Lower lobe of right lung (tissue), 2 donors: Measurements from ENCODE around the gene DOCK1. TPM values are rescaled to one million over a fixed set of nuclear protein-coding genes. Genes with fewer than 3 reads are reported as not detected.

ENCODE experiments used
- ATAC-seq, 2 donors: fragments of 200-7000 bp; cut with Tn5 transposase; one replicate each; pipeline ENCODE4 v1.9.1; 2020 to 2022; ENCODE audit warnings: mild to moderate bottlenecking in 2 of 2, moderate library complexity in 2 of 2
- DNase-seq: peaks from one replicate; pipeline ENCODE4 v3.0.0-alpha.2; 2020
- H3K27ac ChIP-seq: fragments of 200-600 bp; one replicate; pipeline ENCODE4 v1.8.0; 2022
- H3K27me3 ChIP-seq: fragments of 200-600 bp; one replicate; pipeline ENCODE4 v1.8.0; 2022; ENCODE audit warnings: low read depth
- H3K36me3 ChIP-seq: fragments of 200-600 bp; one replicate; pipeline ENCODE4 v1.8.0; 2022; ENCODE audit warnings: mild to moderate bottlenecking
- H3K4me1 ChIP-seq: fragments of 200-600 bp; one replicate; pipeline ENCODE4 v1.8.0; 2022
- H3K4me3 ChIP-seq: fragments of 200-600 bp; one replicate; pipeline ENCODE4 v1.8.0; 2022; ENCODE audit warnings: mild to moderate bottlenecking
- H3K9me3 ChIP-seq: fragments of 200-600 bp; one replicate; pipeline ENCODE4 v1.8.0; 2022
- intact Hi-C: fragments of 100-400 bp; cut with DNase I; formaldehyde crosslinking; loops from one replicate; pipeline ENCODE4 v1.11.0; 2022
- total RNA-seq: library from RNA; stranded (reverse); fragmentation: NEBNext Ultra II Directional; extraction: Animal tissue kit (Norgen Biotek cat#: 25700); gene quantifications from one replicate; pipeline ENCODE4 v1.2.1, GENCODE V29; 2021
- TF ChIP-seq, protein P1 (sequence below): fragments of 200-600 bp; IDR thresholded peaks from one replicate; pipeline ENCODE4 v1.8.0; 2022; ENCODE audit warnings: antibody characterized with exemption, mild to moderate bottlenecking
- donor health status: DM: no; HTN: yes; CAD: no; lungs with severe emphysema.

Gene DOCK1
- total RNA-seq, 1 donor from 2014 or later: 44.8 TPM

DNA sequence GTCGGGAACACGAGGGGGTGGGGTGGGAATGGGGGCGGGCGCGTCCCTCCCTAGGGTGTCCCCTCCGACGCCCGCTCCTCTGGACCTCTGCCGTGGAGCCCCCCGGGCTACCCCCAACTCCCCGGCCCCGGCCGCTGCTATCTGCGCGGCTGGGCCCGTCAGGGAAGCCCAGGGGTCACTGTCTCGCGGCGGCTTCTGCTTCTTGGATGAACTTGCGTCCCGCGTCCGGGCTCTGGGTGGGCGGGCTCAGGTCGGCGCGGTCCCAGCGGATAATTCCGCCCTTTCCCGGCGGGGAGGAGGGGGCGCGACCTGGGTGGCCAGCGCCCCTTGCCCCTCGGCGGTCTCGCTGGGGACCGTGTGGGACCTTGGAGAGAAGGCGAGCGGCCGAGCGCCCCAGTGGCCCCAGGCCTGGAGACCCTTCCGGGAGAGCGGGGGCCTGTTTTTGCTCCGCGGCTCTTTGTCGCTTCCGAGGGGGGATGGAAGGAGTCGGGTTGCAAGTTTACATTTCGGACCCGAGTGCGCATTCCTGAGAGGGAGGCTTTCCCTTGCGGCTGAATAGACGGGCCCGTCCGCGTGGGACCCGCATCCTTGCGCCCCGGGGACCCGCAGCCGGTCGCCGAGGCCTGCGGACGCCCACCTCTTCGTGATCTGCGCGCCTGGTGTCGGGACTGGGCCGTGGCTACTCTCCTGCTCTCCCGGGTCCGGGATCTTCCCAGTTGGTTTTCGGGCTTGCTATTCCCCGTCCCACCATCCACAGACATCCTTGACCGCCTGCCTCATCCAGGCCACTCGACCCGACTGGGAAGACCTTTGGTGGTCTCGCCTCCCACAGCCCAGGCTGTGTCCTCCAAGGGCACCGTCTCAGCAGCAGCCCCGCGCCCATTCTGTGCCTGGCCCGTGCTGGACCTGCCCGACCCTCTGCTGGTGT is 812 bp downstream of the DOCK1 start:
- TF ChIP-seq, protein P1, sequence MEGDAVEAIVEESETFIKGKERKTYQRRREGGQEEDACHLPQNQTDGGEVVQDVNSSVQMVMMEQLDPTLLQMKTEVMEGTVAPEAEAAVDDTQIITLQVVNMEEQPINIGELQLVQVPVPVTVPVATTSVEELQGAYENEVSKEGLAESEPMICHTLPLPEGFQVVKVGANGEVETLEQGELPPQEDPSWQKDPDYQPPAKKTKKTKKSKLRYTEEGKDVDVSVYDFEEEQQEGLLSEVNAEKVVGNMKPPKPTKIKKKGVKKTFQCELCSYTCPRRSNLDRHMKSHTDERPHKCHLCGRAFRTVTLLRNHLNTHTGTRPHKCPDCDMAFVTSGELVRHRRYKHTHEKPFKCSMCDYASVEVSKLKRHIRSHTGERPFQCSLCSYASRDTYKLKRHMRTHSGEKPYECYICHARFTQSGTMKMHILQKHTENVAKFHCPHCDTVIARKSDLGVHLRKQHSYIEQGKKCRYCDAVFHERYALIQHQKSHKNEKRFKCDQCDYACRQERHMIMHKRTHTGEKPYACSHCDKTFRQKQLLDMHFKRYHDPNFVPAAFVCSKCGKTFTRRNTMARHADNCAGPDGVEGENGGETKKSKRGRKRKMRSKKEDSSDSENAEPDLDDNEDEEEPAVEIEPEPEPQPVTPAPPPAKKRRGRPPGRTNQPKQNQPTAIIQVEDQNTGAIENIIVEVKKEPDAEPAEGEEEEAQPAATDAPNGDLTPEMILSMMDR: no peak
- Histone ChIP-seq H3K36me3 (no peaks in the 10 kb centered on the region), H3K27me3 (no peaks in the 10 kb centered on the region), H3K27ac (peak overlapping the region; percentile 78), H3K9me3 (no peaks in the 10 kb centered on the region), H3K4me1 (peaks cover 21% of the 10 kb centered on the region), H3K4me3 (peak overlapping the region; percentile 77)
- ATAC-seq: peak; percentile 14 to 50
- DNase-seq: no peak
- intact Hi-C loops: no loop called here

- Histone ChIP-seq H3K4me1 (peaks cover 21% of the 10 kb centered on the region), H3K27ac (no peak overlapping the region), H3K9me3 (no peaks in the 10 kb centered on the region), H3K36me3 (no peaks in the 10 kb centered on the region), H3K4me3 (peak overlapping the region; percentile 77), H3K27me3 (no peaks in the 10 kb centered on the region)
- TF ChIP-seq, protein P1: no peak
- no peak for DNase-seq
- no peak for ATAC-seq
- intact Hi-C loops: no loop called here
Measured at GRCh38 chr10:126906704-126907422, 1.6 kb downstream of the DOCK1 start.

- intact Hi-C loops: no loop called here
Measured at GRCh38 chr10:126907423-126907970, 2.3 kb downstream of the DOCK1 start.

GRCh38 chr10:126908225-126908624 is 3.0 kb downstream of the DOCK1 start:
- H3K36me3 ChIP-seq: no peaks in the 10 kb centered on the region
- intact Hi-C loops: no loop called here
- H3K4me1 ChIP-seq: peaks cover 21% of the 10 kb centered on the region
- no peaks in the 10 kb centered on the region for H3K27me3 ChIP-seq
- no peak overlapping the region for H3K4me3 ChIP-seq
- DNase-seq: no peak
- no peaks in the 10 kb centered on the region for H3K9me3 ChIP-seq
- H3K27ac ChIP-seq: no peak overlapping the region
- ATAC-seq: no peak
- TF ChIP-seq, protein P1: no peak

More at GRCh38 chr10:126907423-126907970, 2.3 kb downstream of the DOCK1 start:
- H3K9me3 ChIP-seq: no peaks in the 10 kb centered on the region
- TF ChIP-seq, protein P1: no peak
- no peaks in the 10 kb centered on the region for H3K27me3 ChIP-seq
- ATAC-seq (no peak), DNase-seq (no peak)
- no peak overlapping the region for H3K27ac ChIP-seq
- peaks cover 21% of the 10 kb centered on the region for H3K4me1 ChIP-seq
- H3K4me3 ChIP-seq: no peak overlapping the region
- H3K36me3 ChIP-seq: no peaks in the 10 kb centered on the region

DNA sequence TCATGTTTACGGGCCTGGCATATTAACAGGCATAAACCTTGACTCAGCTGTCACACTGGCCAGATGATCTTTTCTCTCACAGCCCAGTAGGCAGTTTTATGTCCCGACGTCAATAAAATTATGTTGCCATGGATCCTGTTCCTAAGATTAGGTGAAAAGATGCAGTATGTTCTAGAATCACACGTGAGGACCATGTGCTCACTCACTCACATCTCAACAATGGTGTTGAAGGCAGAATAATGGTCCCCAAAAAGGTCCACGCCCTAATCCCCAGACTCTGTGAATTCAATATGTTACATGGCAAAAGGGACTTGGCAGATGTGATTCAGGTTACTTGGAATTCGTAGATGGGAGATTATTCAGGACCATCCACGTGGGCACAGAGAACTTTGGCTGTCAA is 3.5 kb downstream of the DOCK1 start:
- H3K4me3 ChIP-seq: no peak overlapping the region
- TF ChIP-seq, protein P1: no peak
- no peaks in the 10 kb centered on the region for H3K27me3 ChIP-seq
- H3K27ac ChIP-seq: no peak overlapping the region
- H3K36me3 ChIP-seq: no peaks in the 10 kb centered on the region
- H3K4me1 ChIP-seq: peaks cover 21% of the 10 kb centered on the region
- no peaks in the 10 kb centered on the region for H3K9me3 ChIP-seq
- intact Hi-C loops: no loop called here
- no peak for ATAC-seq
- DNase-seq: no peak
